DOHH2 (cell line): ENCODE results near the gene DSCAML1.

Experiments
- EZH2phosphoT487 ChIP-seq: fragments of 200-600 bp; sonication (generic); IDR thresholded peaks from 2 replicates; pipeline ENCODE4 v1.6.1; 2017; ENCODE audit warnings: borderline replicate concordance, mild to moderate bottlenecking, antibody characterized with exemption, low read length, moderate library complexity, mixed read lengths
- TF ChIP-seq, protein P1 (sequence below): fragments of 200-600 bp; sonication (generic); IDR thresholded peaks from one replicate; pipeline ENCODE4 v1.5.1; 2014; ENCODE audit warnings: antibody characterized with exemption, mild to moderate bottlenecking, low read depth, low read length; ENCODE audit not compliant: poor library complexity, severe bottlenecking

DNA sequence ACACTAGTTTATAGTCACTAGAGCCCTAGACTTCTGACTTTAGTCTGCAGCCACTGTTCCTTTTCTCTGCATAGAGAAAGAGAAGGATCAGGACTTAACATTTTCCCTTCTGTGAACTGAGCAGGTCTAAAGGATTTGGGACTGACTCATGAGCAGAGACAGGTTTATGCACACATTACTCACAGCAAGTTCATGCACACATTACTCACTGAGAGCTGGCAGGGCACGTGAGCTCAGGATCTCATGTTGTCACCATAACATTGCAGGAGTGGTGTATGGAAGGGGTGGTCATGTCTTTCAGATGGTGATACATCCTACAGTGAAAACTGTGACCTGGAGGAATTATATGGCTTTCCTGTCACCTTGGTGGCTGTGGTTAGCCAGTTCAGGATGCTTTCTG lies 413.0 kb downstream of the DSCAML1 start:
- TF ChIP-seq, protein P1, sequence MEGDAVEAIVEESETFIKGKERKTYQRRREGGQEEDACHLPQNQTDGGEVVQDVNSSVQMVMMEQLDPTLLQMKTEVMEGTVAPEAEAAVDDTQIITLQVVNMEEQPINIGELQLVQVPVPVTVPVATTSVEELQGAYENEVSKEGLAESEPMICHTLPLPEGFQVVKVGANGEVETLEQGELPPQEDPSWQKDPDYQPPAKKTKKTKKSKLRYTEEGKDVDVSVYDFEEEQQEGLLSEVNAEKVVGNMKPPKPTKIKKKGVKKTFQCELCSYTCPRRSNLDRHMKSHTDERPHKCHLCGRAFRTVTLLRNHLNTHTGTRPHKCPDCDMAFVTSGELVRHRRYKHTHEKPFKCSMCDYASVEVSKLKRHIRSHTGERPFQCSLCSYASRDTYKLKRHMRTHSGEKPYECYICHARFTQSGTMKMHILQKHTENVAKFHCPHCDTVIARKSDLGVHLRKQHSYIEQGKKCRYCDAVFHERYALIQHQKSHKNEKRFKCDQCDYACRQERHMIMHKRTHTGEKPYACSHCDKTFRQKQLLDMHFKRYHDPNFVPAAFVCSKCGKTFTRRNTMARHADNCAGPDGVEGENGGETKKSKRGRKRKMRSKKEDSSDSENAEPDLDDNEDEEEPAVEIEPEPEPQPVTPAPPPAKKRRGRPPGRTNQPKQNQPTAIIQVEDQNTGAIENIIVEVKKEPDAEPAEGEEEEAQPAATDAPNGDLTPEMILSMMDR = no peak
- no peak for TF ChIP-seq EZH2phosphoT487
